SU-DHL-6 (cell line): ENCODE data around the gene FASTKD2.

Source experiments
- H2AFZ ChIP-seq: fragments of 200-600 bp; sonication (generic); 2 replicates; pipeline ENCODE4 v1.6.1; 2014; ENCODE audit warnings: low read depth, mild to moderate bottlenecking, moderate library complexity, mixed read lengths, antibody characterized with exemption, low read length; ENCODE audit not compliant: severe bottlenecking
- H3F3A ChIP-seq: fragments of 200-600 bp; shearing (Covaris generic); 2 replicates; pipeline ENCODE4 v1.6.0; 2016; ENCODE audit warnings: antibody characterized with exemption, mild to moderate bottlenecking; ENCODE audit not compliant: insufficient read depth
- H3K27ac ChIP-seq: fragments of 200-600 bp; sonication (generic); 2 replicates; pipeline ENCODE4 v1.5.1; 2016; ENCODE audit warnings: low read depth, mild to moderate bottlenecking, low read length, moderate library complexity, mixed read lengths
- H3K27me3 ChIP-seq: fragments of 200-600 bp; sonication (generic), shearing (Covaris generic); 2 replicates; pipeline ENCODE4 v1.6.0; 2014; ENCODE audit warnings: mild to moderate bottlenecking, low read length
- H3K36me3 ChIP-seq: fragments of 200-600 bp; sonication (generic); 2 replicates; pipeline ENCODE4 v1.6.1; 2014; ENCODE audit warnings: mild to moderate bottlenecking, low read length, mixed read lengths
- H3K4me2 ChIP-seq: fragments of 300-600, 200-600 bp; shearing (Covaris generic), sonication (generic); 2 replicates; pipeline ENCODE4 v1.6.0; 2014; ENCODE audit warnings: low read length, low read depth, mild to moderate bottlenecking; ENCODE audit not compliant: poor library complexity, severe bottlenecking
- H3K4me3 ChIP-seq: fragments of 200-600 bp; sonication (generic); 2 replicates; pipeline ENCODE4 v1.5.1; 2014; ENCODE audit warnings: antibody characterized with exemption, low read length, mild to moderate bottlenecking, mixed read lengths; ENCODE audit not compliant: insufficient read depth, poor library complexity, severe bottlenecking
- H3K79me2 ChIP-seq: fragments of 200-600 bp; sonication (generic); 2 replicates; pipeline ENCODE4 v1.6.1; 2014; ENCODE audit warnings: mild to moderate bottlenecking, low read length, moderate library complexity; ENCODE audit not compliant: insufficient read depth
- H3K9ac ChIP-seq: fragments of 200-600 bp; sonication (generic); 2 replicates; pipeline ENCODE4 v1.7.0; 2014; ENCODE audit warnings: mild to moderate bottlenecking, low read length
- H3K9me2 ChIP-seq: fragments of 200-600 bp; sonication (generic); replicated peaks from 2 replicates; pipeline ENCODE4 v1.6.1; 2014; ENCODE audit warnings: low read length; ENCODE audit not compliant: insufficient read depth
- H3K9me3 ChIP-seq: fragments of 200-600 bp; sonication (generic); 2 replicates; pipeline ENCODE4 v1.6.1; 2014; ENCODE audit warnings: low read length, mixed read lengths; ENCODE audit not compliant: insufficient read depth
- H4K20me1 ChIP-seq: fragments of 200-600 bp; sonication (generic); 2 replicates; pipeline ENCODE4 v1.6.1; 2014; ENCODE audit warnings: low read depth, mild to moderate bottlenecking, antibody characterized with exemption, low read length, moderate library complexity, mixed read lengths
- CTCF ChIP-seq: fragments of 200-600 bp; sonication (generic); IDR thresholded peaks from one replicate; pipeline ENCODE4 v1.5.1; 2017; ENCODE audit warnings: antibody characterized with exemption, mild to moderate bottlenecking, low read length, moderate library complexity; ENCODE audit not compliant: insufficient read depth, poor library complexity, severe bottlenecking
- EZH2phosphoT487 ChIP-seq: fragments of 200-600 bp; sonication (generic), shearing (Covaris generic); conservative IDR thresholded peaks from 2 replicates; pipeline ENCODE4 v1.6.1; 2018; ENCODE audit warnings: mild to moderate bottlenecking, antibody characterized with exemption, low read length, moderate library complexity, mixed read lengths

The FASTKD2 gene

GRCh38 chr2:206728277-206729199 is 36.9 kb upstream of the FASTKD2 start:
- Histone ChIP-seq H4K20me1 (no peaks in the 10 kb centered on the region), H3K79me2 (no peaks in the 10 kb centered on the region), H2AFZ (no peak overlapping the region), H3K4me3 (no peak overlapping the region), H3K36me3 (no peaks in the 10 kb centered on the region), H3K4me2 (no peak overlapping the region), H3K9me2 (no peaks in the 10 kb centered on the region), H3K9ac (no peak overlapping the region), H3K27me3 (peaks cover 4% of the 10 kb centered on the region; the same call in 1 of the 2 replicates), H3F3A (no peaks in the 10 kb centered on the region), H3K9me3 (no peaks in the 10 kb centered on the region), H3K27ac (no peak overlapping the region)
- no peak for TF ChIP-seq CTCF
- no peak for TF ChIP-seq EZH2phosphoT487

GRCh38 chr2:206733341-206733740 is 32.1 kb upstream of the FASTKD2 start:
- Histone ChIP-seq H3K36me3 (no peaks in the 10 kb centered on the region), H3K27ac (no peak overlapping the region), H3K9me2 (no peaks in the 10 kb centered on the region), H3K27me3 (peaks cover 1% of the 10 kb centered on the region; the same call in 1 of the 2 replicates), H3K79me2 (no peaks in the 10 kb centered on the region), H3K4me2 (no peak overlapping the region), H4K20me1 (no peaks in the 10 kb centered on the region), H2AFZ (no peak overlapping the region), H3K9ac (no peak overlapping the region), H3K4me3 (no peak overlapping the region), H3F3A (no peaks in the 10 kb centered on the region), H3K9me3 (no peaks in the 10 kb centered on the region)
- TF ChIP-seq EZH2phosphoT487, result no peak
- no peak for TF ChIP-seq CTCF

- H3F3A ChIP-seq, result no peaks in the 10 kb centered on the region
- no peaks in the 10 kb centered on the region for H3K9me3 ChIP-seq
- H3K4me2 ChIP-seq, result no peak overlapping the region
- H2AFZ ChIP-seq, result no peak overlapping the region
- H3K9me2 ChIP-seq, result no peaks in the 10 kb centered on the region
- H3K79me2 ChIP-seq, result no peaks in the 10 kb centered on the region
- TF ChIP-seq CTCF, result no peak
- TF ChIP-seq EZH2phosphoT487, result no peak
- no peaks in the 10 kb centered on the region for H3K36me3 ChIP-seq
- no peak overlapping the region for H3K4me3 ChIP-seq
- H3K27me3 ChIP-seq, result no peaks in the 10 kb centered on the region
- H3K27ac ChIP-seq, result no peak overlapping the region
- no peak overlapping the region for H3K9ac ChIP-seq
- H4K20me1 ChIP-seq, result no peaks in the 10 kb centered on the region
These were observed 28.5 kb upstream of the FASTKD2 start for GRCh38 chr2:206736935-206737334.
